NCI-H2196 treated with DMSO at 0.1 percent for 48 hours (cell line): ENCODE data around the gene DPP6.

Source experiments
- DNase-seq: peaks from one replicate; lab custom pipeline; 2025; ENCODE audit not compliant: unreplicated experiment; lab: John Stamatoyannopoulos, UW

Gene DPP6

GRCh38 chr7:154583454-154583853, 531.3 kb downstream of the DPP6 start:
- DNase-seq, result no peak

- DNase-seq, result no peak
Observed at GRCh38 chr7:154584352-154585252, 532.4 kb downstream of the DPP6 start.

- DNase-seq, result no peak
Observed at GRCh38 chr7:154587792-154588191, 535.6 kb downstream of the DPP6 start.

GRCh38 chr7:154591544-154591943, 539.3 kb downstream of the DPP6 start:
- no peak for DNase-seq

- no peak for DNase-seq
Observed at GRCh38 chr7:154592388-154592787, 540.2 kb downstream of the DPP6 start.

- no peak for DNase-seq
Observed at GRCh38 chr7:154598396-154598795, 546.2 kb downstream of the DPP6 start.

- DNase-seq, result no peak
Observed at GRCh38 chr7:154598864-154599263, 546.7 kb downstream of the DPP6 start.

- DNase-seq, result no peak
Observed at GRCh38 chr7:154610903-154611302, 558.7 kb downstream of the DPP6 start.

GRCh38 chr7:154613811-154614210, 561.6 kb downstream of the DPP6 start:
- DNase-seq, result no peak

GRCh38 chr7:154620141-154620755, 568.0 kb downstream of the DPP6 start:
- DNase-seq, result no peak

- DNase-seq, result no peak
Observed at GRCh38 chr7:154623399-154623798, 571.2 kb downstream of the DPP6 start.

- no peak for DNase-seq
Observed at GRCh38 chr7:154627646-154628290, 575.6 kb downstream of the DPP6 start.

- DNase-seq, result no peak
Observed at GRCh38 chr7:154628556-154628955, 576.4 kb downstream of the DPP6 start.

GRCh38 chr7:154631162-154631561, 579.0 kb downstream of the DPP6 start:
- DNase-seq, result no peak

- no peak for DNase-seq
Observed at GRCh38 chr7:154633641-154634040, 581.4 kb downstream of the DPP6 start.

- DNase-seq, result no peak
Observed at GRCh38 chr7:154638286-154638685, 586.1 kb downstream of the DPP6 start.

- no peak for DNase-seq
Observed at GRCh38 chr7:154640266-154640865, 588.2 kb downstream of the DPP6 start.

- DNase-seq, result no peak
Observed at GRCh38 chr7:154640917-154641316, 588.7 kb downstream of the DPP6 start.

- DNase-seq, result no peak
Observed at GRCh38 chr7:154644366-154644765, 592.2 kb downstream of the DPP6 start.

GRCh38 chr7:154646126-154647013, 594.2 kb downstream of the DPP6 start:
- DNase-seq, result no peak

- no peak for DNase-seq
Observed at GRCh38 chr7:154647625-154648024, 595.4 kb downstream of the DPP6 start.
